HG03159 (cell line): Measurements from ENCODE around the gene GNG2.

Experiments used
- ATAC-seq: cut with Tn5 transposase; IDR thresholded peaks from one replicate; pipeline ENCODE4 v1.9.1; 2021; ENCODE audit warnings: mild to moderate bottlenecking, moderate library complexity; ENCODE audit not compliant: unreplicated experiment

The GNG2 gene

GRCh38 chr14:52015411-52016030 lies 155.1 kb downstream of the GNG2 start:
- ATAC-seq = no peak

GRCh38 chr14:52018252-52018651 lies 157.8 kb downstream of the GNG2 start:
- no peak for ATAC-seq

GRCh38 chr14:52018970-52019369 lies 158.6 kb downstream of the GNG2 start:
- ATAC-seq = no peak
